Body of pancreas (tissue), 4 donors: ENCODE results near the gene ELP2.

Experiments
- CTCF ChIP-seq, 7 experiments: fragments of 450-650 bp in 4 of 7; fragments of 200-600 bp in 3 of 7; sonication (generic) in 3 of 7; IDR thresholded peaks; one replicate each; pipeline ENCODE4 v1.5.1; 2016 to 2019; ENCODE audit warnings: antibody characterized with exemption in 7 of 7
- POLR2A ChIP-seq, 3 donors: fragments of 450-650 bp; IDR thresholded peaks; one replicate each; pipeline ENCODE4 v1.6.1; 2016; ENCODE audit warnings: antibody characterized with exemption in 3 of 3, mild to moderate bottlenecking in 2 of 3

- TF ChIP-seq POLR2A (IDR thresholded peaks at IDR 0.05), result no peak
- TF ChIP-seq CTCF (IDR thresholded peaks at IDR 0.05), result no peak
Observed at GRCh38 chr18:36132756-36133155, 3.1 kb downstream of the ELP2 start.
